Stimulated activated CD4-positive, alpha-beta T cell treated with anti-CD3 and anti-CD28 coated beads, Interleukin-4, amount 100 ng/mL, for 24 hours (primary cell): Measurements from ENCODE around the gene AKT2.

Experiments
- DNase-seq: peaks from one replicate; pipeline ENCODE4 v3.0.0-alpha.2; 2020

The AKT2 gene

DNA sequence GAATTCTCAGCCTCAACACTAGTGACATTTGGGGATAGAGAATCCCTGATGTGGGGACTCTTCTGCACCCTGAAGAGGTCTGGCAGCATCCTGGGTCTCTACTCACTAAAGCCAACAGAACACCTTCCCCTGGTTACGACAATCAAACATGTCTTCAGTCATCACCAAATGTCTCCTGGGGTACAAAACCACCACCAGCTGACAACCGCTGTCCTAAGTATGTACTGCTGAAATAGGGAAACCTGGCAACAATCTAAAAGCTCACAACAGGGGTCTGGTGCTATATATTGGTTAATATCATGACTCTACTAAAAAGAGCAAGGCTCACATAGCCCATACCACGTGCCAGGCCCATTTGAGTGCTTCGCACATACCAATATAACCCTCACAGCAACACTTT lies 13.4 kb downstream of the AKT2 start:
- no peak for DNase-seq

GRCh38 chr19:40270362-40271089 lies 14.6 kb downstream of the AKT2 start:
- DNase-seq, result no peak

- DNase-seq, result no peak
Observed at GRCh38 chr19:40269216-40269940, 15.8 kb downstream of the AKT2 start.

- no peak for DNase-seq
Observed at GRCh38 chr19:40267601-40267997, 17.5 kb downstream of the AKT2 start.

DNA sequence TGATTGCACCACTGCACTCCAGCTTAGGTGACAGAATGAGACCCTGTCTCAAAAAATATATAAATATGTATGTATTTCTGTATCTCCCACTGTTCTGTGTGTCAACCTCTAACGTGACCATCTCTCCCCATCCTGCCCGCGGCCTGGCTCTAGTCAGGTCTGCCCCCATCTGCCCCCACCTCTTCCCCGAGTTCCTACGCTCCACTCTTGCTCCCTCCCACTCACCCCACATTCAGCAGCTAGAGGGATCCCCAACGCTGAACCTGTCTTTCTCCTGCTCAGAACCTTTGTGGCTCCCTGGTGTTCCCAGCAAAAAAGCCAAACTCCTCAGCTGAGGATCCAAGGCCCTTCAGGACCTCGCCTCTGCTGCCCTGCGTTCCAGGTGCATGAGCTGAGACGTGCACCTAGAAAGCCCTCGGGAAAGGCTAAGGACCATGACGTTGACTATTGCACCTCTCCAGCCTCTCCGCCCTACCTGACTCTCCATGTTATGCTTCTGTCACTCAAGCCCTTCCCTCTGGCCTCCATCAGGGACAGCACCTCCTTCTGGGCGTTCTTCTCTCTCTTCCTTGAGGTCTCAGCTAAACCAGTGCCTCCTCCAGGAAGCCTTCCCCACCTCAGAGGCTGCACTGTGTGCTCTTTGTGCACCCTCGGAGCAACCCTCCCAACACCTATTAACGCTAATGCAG lies 18.1 kb downstream of the AKT2 start:
- no peak for DNase-seq

- DNase-seq, result no peak
Observed at GRCh38 chr19:40266119-40266518, 19.0 kb downstream of the AKT2 start.

- DNase-seq, result no peak
Observed at GRCh38 chr19:40265763-40266099, 19.4 kb downstream of the AKT2 start.

DNA sequence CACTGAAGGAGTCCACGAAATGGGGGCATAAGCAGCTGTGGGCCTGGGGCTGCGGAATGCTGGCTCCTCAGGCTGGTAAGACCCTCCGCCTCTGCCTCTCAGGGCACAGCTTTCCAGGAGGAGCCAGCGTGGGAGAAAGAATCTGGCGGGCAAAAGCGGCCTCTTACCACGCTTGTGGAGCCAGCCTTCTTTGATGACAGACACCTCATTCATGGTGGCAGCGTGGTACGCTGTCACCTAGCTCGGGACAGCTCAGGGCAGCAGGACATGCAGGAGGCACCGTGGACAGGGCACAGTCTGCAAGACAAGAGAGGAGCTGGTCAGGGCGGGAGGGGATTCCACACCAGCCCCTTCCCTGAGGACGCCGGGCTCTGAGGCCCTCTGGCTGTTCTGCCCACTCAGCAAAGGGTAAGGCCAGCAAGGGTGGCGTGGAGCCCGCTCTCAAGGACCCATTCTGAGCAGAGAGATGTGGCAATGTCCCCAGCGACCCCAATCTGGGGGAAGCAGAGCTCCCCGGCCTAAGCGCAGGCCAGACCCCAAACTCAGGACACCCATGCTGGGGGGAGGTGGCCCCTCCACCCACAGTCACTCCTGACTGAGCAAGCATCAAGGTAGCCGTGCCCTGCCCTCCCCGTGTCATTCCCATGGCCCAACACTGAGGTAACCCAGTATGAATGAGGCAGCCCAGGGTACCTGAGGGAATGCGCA lies 19.9 kb downstream of the AKT2 start:
- no peak for DNase-seq

DNA sequence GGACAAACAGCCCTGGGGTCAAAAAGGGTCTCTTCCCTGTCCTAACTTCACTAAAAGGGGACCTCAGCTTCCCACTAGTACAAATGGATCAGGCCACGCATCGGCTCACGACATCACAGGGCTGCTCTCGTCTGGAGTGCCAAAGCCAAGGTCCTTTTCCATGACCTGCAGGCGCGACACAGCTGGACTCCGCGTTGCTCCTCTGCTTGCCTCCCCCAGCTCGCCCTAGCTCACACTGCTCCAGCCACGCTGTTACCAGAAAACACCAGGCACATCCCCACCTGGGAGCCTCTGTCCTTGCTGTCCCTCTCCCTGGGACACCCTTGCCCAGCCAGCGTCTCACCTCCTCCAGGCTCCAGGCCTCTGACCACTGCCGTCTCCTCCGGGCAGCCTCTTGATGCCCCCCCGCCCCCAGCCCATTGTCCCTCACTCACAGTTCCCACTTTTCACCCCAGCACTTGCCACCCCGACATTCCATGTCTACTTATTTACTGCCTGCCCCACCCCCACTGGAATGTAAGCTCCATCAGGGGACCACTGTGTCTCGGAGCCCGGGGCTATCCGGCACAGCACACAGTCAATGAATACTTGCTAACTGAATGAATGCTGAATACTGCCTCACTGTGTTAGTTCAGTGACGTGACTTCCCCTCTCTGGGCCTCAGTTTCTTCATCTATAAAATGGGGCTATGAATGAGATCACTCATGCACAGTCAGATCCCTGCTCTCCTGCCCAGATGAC lies 20.7 kb downstream of the AKT2 start:
- no peak for DNase-seq

DNA sequence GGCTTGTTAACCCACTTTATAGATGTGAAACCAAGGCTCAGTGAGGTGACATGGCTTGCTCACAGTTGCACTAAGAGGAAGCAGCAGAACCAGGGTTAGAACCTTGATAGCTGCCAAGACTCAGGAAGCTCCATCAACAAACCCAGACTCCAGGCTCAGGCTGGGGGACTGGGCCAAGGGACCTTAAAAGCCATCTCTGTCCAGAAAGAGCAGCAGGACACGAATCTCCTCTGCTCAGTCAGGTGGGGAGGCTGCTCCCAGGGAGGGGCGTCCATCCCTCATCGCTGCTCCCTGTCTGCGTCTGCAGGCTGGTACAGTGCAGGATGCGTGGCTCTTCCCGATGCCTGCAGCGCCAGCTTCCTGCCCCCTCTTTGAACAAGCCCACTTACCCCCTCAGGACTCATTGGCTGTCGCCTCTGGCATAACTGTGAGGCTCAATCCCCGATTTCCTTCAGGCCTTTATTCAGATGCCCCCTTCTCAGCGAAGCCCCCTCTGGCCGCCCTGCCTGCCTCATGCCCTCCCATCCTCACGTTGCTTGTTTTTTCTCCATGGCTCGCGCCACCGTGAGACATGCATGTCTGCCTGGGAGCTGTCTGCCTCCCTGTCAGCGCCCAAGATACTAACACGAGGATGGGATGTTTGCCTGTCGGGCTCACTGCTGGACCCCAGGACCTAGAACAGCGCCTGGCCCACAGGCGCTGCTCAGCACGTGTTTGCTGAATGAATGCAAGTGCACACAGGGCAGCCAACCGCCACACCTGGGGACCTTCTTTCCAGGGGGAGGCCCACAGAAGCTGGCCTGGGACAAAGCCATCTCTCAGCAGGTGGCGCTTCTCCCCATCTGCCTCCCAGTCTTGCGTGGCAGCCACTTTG lies 21.5 kb downstream of the AKT2 start:
- no peak for DNase-seq

GRCh38 chr19:40262422-40262821 lies 22.7 kb downstream of the AKT2 start:
- DNase-seq, result no peak

GRCh38 chr19:40261631-40262030 lies 23.5 kb downstream of the AKT2 start:
- no peak for DNase-seq

- no peak for DNase-seq
Observed at GRCh38 chr19:40257096-40257517, 28.0 kb downstream of the AKT2 start.

DNA sequence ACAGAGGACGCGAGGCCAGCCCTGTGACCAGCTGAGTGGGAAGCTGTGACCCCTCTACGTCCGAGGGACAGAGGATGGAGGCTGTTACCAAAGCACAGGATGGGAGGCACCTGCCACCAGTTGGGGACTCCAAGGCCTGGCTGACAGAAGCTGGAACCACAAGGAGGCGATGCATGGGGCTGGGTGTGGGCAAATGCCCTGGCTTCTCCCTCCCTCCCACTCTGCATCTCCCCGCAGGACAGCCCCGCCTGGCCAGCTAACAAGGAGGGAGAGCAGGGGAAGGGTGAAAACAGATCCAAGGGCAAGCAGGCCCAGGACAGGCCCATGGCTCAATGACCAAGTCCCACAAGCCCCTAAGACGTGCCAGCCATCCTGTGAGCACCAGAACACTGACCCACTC lies 28.6 kb downstream of the AKT2 start:
- no peak for DNase-seq

GRCh38 chr19:40255619-40256166 lies 29.5 kb downstream of the AKT2 start:
- DNase-seq, result no peak

- DNase-seq, result no peak
Observed at GRCh38 chr19:40254714-40255418, 30.3 kb downstream of the AKT2 start.

GRCh38 chr19:40253611-40254092 lies 31.5 kb downstream of the AKT2 start:
- DNase-seq, result no peak

DNA sequence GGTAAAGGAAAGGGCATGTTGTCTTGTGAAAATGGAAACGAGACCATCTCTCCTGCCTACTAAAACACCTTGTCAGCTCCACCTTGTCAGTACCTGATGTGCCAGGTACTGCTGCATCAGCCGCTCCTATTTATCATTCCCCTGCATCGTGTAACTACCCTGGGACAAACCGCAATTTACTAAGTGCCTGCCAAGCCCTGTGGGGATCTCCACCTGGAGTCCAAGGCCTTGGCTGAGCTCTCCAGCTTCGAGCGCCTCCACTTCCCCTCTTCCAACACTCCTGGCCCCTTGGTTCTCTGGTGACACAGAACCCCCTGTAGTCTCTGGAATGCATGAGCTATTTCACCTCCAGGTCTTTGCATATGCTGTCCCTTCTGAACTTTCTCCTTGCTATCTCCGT lies 32.8 kb downstream of the AKT2 start:
- DNase-seq, result no peak

DNA sequence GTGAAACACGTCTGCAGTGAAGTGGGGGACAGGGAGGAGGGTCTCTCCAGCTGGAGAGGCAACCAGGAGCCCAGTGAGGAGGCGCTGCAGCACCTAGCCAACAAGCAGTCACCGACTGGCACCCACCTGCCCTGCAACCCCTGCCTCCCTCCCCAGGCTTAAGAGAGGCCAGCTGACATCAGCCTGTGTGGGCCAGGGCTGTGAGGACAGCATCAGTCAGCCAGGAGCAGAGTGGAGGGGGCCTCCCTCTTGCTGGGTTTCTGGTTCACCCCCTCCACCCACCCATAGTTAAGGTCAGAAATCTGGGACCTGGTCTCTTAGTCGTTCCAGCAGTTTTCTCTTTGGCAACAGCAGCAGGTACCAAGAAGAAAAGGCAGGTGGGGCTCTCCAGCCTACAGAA lies 33.2 kb downstream of the AKT2 start:
- no peak for DNase-seq

DNA sequence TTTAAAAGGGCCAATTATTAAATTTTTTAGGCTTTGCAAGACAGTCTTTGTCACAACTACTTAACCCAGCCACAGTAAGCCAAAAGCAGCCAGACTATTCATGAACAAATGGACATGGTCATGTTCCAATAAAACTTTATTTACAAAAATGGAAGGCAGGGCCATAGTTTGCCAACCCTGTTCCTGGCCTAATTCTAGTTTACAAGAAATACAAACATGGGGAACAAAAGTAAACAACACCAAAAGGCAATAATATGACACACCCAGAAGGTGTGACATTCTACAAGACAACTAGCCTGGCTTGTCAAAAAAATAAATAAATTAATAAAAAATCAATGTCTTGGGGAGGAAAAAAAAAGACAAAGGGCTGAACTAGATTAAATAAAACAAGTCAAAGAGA lies 33.9 kb downstream of the AKT2 start:
- no peak for DNase-seq

- no peak for DNase-seq
Observed at GRCh38 chr19:40249781-40250180, 35.4 kb downstream of the AKT2 start.
